ENCODE measurements around the gene CSPG4.
"Not testable (repeated sequence)": the region's sequence is repeated elsewhere in the genome, so short reads cannot be mapped to it uniquely, and the experiment has no call there.

The CSPG4 gene

DNA sequence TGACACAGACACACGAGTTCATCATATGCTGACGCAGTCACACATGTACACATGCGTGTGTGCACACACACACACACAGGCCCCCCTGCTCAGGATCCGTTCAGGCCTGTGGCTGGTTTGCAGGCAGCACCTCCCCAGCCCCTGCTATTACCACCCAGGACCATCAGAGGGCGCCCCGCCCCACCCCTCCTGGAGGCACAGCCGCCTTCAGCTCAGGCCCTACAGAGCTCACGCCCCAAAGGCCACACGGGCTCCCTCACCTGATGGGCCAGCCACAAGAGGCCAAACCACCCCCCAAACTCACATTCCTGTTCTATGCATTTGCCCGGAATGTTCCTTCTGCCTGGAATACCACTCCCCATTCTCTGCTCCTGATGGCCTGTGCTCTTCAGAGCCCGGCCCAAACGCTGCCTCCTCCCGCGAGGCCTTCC lies 26.4 kb downstream of the CSPG4 start:
- peak; percentile 61 for DNase-seq

DNA sequence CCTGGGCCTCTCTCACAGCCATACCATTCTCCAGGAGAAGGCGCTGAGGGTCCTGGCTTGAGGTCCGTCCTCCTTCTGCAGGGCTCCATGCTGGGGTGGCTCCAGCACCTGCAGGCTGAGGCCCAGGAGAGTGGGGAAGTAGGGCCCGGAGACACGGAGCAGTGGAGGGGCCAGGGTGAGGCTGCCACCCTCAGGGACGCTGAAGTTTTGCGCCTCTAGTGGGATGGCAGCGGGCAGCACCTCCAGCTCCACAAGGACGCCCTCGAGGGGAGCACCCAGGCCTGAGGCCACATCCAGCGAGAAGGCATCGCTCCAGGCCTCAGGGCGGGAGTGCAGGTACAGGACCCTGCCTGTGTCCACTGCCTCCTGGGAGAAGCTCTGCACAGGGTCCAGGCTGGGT lies 27.5 kb downstream of the CSPG4 start:
- peak; percentile 22 for DNase-seq

DNA sequence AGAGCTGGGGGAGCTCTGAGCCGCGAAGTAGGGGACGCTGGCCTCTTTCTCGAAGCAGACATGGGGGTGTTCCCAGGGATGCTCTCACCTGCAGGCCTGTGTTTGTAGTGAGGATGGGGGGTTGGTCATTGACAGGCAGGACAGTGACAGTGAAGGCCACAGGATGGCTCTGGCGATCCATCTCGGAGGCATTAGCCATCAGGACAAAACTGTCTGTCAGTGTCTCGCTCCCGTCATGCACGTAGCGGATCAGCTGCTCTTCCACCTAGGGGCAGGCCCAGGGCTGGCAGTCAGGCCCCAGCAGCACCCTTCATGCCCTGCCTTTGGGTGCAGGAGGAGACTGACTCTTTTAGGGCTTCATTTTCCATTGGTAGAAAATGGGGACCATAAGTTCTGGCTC lies 28.0 kb downstream of the CSPG4 start:
- peak; percentile 27 for DNase-seq

DNA sequence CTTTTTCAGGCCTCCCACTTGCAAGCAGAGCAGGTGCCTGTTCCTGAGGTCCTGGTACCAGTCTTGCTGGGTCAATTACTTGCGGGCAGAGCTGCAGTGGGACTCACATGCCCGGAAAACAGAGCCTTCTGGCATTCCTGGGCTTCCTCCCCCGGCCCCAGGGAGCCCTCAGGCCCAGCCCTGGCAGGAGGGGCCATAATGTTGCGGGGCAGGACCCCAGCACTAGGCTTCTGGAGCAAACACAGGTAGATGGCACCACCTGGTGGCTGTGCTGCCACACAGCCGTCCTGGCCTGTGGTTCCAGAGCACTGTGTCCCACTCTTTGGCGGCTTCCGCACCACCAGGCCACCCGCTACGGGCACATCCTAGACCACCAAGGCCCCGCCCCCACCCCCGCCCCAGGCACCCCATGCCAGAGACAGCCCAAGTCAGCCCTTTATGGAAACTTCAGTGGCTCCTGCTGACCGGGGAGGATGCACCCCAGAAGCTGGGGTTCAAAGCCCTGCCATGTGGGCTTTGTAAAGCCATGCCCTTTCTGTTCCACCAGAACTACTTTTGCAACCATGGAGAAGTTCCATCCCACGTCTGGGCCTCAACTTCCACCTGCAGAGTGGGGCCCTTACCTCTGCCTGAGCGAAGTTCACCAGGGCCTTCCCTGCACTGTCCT lies 28.9 kb downstream of the CSPG4 start:
- DNase-seq = peak; percentile 73

DNA sequence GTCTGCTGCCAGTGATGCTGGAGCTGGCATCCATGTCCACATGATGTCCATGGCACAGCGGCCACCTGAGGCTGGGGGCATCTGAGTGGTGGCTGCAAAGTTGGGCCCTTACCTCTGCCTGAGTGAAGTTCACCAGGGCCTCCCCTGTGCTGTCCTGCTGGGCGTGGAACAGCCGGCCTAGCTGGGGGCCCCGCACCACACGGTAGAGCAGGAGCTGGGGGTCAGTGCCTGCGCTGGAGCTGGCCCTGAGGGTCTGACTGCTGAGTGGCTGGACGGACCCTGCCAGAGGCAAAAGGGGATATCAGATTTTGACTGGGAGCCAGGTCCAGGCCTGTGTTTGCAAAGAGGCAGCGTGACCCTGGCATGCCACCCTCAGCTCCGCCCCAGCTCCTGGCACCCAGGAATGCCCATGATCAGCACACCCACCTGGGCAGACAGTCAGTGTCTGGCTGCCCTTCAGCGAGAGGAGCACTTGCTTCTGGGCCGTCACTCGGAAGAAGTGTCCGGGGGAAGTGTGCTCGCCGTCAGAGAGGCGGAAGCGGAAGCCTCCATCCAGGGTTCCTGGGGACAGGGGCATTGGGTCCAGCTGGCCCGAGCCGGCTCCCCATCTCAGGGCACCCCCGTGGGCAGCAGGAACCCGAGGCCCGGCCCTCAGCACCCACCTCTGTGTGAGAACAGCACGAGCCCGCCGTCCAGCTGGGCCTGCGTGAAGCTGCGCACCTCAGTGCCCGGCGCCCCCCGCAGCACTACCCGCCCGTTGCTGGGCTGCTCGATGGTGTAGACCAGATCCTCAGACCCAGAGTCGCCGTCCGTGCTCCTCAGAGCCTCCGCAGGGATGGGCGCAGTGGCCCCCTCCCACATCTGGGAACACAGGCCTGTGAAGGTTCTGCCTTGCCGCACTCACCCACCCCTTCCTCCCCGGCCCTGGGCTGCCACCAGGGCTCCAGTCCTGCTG lies 30.2 kb downstream of the CSPG4 start:
- no peak for DNase-seq

DNA sequence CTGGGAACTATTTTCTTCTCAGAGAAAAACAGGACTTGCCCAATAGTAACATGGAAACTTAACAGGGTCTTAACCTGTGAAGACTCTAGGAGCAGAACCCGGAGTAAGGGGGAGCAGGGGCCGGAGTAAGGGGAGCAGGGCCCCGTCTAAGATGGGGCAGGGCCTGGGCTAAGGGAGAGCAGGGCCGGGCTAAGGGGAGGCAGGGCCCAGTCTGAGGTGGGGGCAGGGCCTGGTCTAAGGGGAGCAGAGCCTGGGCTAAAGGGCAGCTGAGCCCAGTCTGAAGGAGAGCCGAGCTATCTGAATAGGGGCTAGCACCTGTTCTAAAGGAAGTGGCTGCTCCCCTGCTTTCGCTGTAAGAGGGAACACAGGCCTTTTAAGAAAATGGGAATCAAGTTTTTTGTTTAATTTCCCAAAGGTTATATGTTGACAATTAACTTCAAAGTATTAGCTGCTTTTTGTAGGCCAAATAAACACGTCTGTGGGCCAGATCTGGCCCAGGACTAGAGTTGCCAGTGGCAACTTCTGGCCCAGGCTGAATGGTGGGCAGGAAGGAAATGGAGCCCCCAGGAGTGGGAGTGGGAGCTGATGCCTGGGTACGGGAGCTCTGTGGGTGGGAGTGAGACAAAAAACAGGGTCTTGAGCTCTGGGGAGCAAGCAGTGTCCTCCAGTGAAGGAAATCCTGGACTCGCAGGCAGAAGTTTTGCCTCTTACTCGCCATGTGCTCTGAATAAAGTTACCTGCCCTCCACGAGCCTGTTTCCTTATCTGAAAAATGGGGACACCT lies 32.5 kb downstream of the CSPG4 start:
- no peak for DNase-seq

DNA sequence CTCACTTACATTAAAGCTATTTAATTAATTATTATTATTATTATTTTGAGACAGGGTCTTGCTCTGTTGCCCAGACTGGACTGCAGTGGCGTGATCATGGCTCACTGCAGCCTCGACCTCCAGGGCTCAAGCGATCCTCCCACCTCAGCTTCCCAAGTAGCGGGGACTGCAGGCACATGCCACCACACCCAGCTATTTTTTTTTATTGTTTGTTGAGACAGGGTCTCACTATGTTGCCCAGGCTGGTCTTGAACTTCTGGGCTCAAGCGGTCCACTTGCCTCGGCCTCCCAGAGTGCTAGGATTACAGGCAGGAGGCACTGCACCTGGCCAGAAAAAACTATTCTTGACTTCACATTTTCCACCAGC lies 34.3 kb downstream of the CSPG4 start:
- not testable (repeated sequence) for DNase-seq

DNA sequence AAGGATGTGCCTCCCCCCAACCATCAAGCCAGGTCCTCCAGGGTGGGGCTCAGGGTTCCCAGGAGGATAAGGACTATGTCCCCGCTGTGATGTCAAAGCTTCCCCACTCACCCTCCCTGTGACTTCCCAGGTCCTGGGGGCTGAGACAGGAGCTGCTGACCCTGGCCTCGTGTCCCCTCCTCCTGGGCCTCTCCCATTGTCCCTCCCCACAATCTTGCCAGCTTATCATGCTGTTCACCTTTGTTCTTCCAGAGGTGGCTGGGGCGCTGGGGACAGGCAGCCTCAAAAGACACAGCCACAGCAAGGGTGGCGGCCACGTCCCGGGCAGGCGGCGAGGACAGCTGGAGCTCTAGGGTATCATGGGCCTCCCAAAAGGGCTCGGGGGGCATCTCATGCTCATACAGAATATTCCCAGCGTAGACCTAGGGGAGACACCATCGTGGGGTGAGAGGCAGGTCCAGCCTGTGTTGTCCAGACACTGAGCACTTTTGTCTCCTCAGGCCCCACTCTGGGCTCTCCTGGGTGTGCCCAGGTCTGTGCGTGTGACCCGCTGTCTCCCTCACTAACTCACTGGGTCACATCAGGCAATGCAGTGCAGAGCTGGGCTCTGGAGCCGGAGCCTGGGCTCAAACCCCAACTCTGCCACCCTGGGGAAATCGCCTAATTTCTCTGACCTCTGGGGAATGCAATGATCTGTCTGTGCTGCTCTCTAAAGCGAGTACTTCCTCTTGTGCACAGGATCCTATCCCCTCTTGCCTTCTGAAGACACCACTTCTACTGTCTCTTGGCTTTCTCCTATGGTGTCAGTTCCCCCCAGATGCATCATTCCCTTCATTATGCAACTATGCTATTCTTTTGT lies 35.0 kb downstream of the CSPG4 start:
- no peak for DNase-seq

DNA sequence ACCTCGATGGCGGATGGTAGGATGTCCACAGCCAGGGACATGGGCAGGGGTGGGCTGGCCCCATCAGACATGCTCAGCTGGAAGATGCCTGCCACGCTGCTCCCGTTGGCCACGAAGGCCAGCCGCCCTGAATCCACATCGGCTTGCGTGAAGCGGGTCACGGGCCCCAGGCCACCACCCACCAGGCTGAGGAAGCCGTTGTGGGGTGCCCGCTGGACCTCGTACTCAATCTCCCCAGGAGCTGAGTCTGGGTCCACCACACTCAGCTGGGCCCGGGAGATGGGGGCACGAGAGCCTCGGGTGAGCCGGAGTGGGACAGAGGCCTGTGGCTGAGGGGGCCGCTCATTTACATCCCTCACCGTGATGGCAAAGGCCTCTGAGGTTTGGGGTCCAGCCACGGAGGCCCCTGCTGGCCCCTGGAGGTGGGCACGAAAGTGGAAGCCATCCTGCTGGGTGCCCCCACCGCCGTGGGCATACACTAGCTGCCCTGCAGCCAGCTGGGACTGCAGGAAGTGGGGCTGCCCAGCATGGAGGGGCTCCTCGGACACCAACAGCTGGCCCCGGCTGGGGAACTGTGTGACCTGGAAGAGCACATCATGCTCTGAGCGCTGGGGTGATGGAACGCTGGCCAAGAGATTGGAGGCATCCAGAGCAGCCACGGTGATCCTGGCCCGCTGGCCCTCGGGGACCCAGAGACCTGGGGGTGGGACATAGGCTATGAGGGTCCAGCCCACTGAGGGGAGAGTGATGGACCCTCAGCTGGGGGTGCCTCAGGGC lies 35.8 kb downstream of the CSPG4 start:
- DNase-seq = no peak

DNA sequence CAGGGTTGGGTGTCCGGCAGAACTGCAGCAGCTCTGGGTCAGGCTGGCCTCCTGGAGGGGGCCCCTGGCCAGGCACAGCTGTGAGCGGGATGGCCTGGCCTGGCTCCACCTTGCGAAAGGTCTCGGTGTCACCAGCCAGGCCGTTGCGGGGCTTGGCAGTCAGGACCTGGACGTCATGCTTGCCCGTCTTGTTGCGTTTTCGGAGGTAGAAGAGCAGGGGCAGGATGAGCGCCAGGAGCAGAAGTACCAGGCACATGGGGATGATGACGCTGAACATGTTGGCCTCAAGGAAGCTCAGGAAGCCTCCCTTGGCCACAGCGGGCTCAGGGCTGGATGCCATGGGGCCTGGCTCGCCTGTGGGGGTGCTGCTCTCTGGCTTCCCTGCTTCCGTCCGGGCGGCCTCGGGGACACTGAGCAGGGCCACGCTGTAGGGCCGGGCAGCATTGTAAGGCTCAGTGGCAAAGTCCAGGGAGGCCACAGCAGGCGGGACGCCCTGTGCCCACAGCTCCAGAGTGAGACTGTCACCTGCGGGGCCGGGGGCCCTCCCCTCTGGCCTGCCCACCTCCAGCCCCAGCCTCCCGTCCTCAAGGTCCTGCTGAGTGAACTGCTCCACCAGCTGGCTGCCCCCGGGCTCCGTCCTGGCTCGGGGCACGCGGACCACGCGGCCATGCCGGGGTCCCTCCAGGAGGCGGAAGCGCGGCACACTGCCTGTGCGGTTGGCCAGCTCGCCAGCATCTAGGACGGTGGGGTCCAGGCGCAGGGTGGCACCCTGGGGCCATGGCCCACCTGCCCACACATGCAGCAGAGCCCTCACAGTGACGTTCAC lies 36.9 kb downstream of the CSPG4 start:
- no peak for DNase-seq

DNA sequence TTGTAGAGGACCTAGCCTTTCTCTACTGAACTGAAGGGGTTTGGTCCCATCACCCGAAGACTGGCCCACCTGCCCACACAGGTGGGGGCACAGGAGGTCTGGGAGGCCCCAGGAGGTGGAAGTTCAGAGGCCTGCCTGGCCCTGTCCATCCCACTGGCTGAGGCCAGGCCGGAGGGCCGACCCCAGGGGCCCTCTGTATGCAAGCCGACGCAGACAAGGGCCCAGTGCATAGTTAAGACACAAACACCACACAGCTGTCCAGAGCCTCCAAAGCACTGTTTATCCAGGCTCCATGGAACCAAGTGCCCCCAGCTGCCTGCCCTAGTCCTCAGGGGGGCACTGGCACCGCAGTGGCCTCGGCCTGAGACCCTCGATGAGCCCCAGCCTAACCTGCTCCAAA lies 38.3 kb downstream of the CSPG4 start:
- no peak for DNase-seq

DNA sequence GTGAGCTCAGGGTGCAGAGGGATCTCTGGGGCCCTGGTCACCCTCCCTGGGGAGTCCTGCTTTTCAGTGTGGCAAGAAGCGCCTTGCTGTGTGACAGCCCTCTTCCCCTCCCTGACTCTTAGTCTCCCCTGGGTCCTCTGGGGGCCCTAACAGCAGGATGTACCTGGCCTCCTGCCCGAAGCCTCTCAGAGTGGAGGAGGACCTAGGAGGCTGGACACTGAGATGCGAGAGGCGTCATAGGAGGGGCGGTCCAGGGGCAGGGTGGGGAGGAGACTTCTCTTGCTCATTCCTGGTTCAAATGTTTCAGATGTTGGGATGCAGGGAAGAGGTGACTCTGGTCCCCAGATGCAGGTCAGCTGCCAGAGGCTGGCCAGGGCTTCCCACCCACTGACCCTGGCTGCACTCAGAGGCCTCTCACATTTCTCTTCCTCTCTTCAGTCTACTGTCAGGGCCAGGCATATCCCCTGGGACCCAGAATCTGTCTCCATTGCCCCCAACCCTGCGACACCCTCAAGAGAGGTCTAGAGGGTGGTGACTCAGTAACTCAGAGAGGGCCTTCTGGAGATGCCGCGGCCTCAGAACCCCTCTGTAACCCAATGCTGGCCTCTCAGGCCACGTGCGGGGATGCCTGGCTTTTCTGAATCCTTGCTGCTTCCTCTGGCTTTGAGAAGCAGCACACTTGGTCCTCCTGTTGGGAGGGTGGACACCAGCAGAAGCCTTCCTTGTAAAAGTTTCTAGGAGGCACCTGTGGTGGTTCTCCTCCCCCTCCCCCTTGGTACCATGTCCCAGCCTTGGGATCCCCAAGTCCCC lies 39.0 kb downstream of the CSPG4 start:
- DNase-seq = no peak

DNA sequence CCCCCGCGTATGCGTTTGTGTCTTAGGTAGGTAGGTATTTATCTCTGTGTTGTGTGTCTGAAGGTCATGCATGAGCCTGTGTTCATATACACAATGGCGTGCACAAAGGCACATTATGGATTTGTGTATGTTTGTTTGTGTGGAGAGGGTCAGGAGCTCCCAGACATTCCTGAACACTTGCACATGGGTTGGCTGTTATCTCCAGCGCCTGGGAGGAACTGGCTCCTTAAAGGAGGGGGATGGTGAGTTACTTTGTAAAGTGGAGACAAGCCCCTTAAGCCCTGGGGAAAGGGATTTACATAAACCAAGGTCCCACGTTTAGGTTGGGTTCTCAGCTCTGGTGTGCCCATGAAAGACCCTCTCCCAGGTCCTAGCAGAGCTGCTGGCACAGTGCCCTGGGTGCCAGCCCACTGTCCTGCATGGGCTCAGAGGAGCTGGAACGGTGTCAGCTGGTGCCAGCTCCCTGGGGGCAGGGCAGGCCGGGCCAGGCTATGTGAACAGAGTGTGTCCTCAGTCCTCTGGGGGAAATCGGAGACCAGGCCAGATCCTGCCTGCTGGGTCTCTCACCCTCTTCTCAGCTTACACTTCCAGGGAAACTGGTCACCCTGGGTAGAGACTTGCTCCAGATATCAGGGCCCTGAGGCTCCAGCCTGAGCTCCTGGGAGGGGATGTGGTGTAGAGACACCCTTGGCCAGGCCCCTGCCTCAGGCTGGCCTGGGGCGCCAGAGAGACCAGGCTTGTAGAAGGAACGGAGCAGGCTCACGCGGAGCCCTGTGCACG lies 39.8 kb downstream of the CSPG4 start:
- no peak for DNase-seq

DNA sequence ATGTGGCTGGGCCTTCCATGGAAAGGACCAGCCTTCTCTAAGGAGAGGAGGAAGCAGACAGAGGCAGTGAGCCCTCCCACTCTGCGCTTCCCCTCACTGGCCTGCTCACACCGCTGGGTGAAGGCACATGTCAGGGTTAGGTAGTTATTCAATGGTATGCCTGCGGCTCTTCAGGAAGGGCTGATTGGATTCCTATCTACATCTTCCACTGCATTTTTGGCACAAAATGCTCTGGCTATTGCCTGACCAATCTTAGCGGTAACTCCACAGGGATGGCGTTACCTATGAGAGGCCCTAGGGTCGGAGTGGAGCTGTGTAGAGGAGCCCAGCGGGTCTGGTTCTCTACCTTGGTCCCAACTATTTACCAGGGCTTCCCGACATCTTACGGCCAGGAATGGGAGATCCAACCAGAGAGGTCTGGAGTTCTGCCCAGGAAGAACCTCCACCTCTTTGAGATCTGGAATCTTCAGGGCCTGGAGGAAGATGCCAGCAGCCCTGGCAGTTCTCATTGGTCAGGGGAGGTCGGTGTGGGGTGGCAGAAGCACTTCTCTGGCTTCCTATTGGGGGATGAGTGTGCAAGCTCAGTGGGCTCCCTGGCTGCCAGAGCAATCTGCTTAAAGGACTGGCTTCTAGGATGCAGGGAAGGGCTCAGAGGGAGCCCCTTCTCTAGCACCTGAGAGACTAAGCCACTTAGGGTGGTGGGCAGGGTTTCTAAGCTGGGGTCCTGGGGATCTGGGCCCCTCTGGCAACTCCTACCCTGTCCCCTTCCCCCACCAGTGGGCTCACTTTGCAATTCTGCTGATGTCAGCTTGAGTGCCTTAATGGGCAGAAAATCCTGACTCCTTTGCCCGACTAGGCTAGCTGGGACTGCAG lies 40.7 kb downstream of the CSPG4 start:
- no peak for DNase-seq

DNA sequence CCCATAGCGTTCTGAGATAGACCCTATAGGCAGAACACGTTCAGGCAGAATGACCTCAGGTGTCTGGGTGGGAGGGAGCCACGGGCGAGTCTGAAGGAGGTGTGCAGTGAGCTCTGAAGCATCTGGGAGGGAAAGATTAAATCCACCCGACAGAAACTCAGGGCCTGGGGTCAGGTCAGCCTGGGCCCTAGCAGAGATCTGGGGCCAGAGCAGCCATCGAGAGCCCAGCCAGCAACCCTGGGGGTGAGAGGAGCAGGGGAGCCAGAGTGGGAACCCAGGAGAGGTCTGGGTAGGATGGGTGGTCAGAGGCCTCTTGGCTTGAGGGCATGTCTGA lies 42.8 kb downstream of the CSPG4 start:
- no peak for DNase-seq

DNA sequence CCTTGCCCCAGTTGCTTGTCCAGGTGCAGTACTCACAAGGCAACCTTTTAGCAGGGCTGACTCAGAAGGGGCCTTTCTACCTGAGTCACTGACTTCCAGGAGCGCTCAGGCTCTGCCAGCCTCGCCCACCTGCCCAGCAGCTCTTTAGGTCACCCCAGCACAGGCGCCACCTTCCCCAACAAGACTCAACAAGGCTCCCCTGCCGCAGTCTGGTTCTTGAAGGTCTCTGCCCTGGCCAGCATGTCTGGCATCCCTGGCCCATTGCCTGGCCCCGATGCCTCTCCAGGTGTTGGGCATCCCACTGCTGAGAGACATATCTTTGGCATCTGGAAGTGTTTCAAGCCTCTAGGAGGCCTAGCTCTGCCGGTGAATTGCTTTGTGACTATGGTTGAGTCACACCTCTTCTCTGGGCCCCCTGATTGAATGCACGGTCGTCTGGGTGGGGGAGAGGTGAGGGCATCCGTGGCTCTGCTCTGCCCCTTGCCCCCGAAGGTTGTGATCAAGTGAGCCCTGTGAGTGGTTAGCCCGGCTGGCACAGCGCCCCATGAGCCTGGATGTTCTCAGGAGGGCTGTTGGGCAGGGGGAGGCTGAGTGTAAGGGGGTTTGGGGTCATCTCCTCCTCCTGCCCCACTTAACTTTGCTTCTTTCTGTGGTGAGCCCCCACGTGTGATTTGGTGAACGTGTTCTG lies 43.3 kb downstream of the CSPG4 start:
- no peak for DNase-seq

DNA sequence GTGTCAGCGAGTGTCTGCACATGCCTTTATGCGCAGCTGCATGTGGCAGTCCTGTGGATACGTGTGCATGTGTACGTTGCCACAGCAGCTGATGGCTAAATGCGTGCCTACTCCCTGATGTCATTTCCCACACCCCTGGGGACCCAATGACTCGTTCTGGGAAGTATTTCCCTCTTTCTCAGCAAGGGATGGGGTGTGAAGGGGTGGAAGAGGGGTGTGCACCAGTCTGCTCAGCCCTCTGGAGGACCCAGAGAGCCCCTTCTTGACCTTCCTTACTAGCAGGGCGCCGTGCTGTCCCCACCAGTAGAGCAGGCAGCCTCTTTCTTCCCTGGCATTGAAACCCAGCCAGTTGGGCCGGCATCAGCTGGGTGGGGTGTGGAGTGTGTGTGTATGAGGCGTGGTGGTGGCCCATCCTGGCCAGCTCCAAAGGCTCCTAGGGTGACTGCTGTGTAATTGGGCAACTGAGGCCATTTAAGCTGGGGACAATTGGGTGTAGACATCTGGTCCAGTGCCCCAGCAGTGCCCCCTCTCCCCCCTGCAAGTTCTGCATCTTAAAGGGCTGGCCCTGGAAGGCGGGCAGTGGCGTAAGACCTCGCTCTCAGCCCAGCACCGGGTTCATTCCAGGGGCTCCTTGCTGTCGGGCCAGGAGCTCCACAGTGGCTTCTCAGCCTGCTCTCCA lies 45.7 kb downstream of the CSPG4 start:
- DNase-seq = peak; percentile 30
